VCaP (cell line): ENCODE data around the gene RNGTT.
A peak's percentile ranks its signal among the peaks of the same experiment; 100 is the strongest.

Experiments
- H3K27ac ChIP-seq: fragments of 450-650 bp; 2 replicates; pipeline ENCODE4 v1.5.1; 2017
- CTCF ChIP-seq: fragments of 450-650 bp; conservative IDR thresholded peaks from 2 replicates; pipeline ENCODE4 v1.5.1; 2017; ENCODE audit warnings: mild to moderate bottlenecking, moderate library complexity

RNGTT gene

GRCh38 chr6:88880021-88880420, 83.4 kb downstream of the RNGTT start:
- TF ChIP-seq CTCF = no peak

GRCh38 chr6:88877893-88878292, 85.5 kb downstream of the RNGTT start:
- TF ChIP-seq CTCF = no peak
- H3K27ac ChIP-seq = no peak overlapping the region

More at GRCh38 chr6:88880021-88880420, 83.4 kb downstream of the RNGTT start:
- H3K27ac ChIP-seq = no peak overlapping the region

DNA sequence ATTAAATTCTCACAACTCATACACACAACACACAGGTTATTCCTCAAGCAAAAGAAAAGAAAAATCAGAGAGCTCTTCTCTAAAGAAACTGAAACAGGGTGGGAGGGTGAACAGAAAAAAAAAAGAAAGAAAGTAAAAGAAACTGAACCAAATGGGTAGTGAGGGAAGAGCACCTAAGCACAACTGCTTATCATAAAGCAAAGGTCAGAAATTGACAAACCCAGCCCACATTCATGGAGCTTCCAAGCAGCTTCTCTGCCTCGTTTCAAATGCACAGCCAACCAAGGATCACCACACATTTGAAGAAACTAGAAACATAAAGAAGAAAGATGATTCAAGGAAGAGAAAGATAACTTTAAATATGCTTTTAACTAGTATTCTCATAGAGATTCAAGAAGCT, 90.5 kb downstream of the RNGTT start:
- no peak overlapping the region for H3K27ac ChIP-seq
- TF ChIP-seq CTCF = no peak

DNA sequence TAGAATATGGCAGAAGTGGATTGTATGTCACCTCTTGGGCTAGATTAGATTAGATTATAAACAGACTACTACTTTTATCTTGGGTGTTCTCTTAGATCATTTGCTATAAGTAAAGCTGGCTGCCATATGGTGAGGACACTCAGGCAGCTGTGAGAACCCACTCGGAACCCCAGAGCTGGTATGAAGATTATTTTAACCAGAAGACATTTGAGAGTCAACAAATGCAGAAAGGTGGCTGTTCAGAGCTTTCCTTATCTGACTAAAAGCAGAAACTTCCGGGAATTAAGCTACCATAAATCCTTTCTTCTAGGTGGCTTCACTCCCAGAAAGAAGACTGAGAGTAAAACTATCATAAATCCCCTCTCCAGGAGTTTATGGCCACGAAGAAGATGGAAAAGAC, 91.9 kb downstream of the RNGTT start:
- TF ChIP-seq CTCF = no peak

DNA sequence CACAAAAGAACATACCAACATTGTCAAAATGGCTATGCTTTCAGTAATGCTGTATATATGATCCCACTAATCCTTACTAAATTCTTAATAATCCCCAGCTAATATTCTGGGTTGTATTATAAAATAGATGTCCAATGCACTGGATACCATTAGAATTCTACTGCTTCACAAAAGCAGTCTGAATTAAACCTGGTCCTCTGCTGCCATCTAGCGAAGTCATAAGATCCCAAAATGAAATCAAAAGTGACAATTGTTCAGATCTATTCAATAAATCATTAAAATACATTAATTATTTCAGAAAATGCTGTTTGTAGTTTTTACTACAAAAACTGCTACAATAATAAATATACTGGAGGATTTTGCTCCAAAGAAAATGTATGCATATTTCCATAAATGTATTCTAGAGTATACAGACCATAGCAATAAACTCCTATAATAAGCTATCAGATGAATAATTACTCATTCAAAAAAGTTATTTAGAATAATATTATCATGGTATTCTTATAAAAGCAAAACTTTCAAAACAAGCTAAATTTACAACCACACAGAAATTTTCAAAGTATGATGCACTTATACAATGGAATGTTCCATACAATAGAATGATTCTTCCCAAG, 92.6 kb downstream of the RNGTT start:
- H3K27ac ChIP-seq = no peak overlapping the region
- TF ChIP-seq CTCF = peak; percentile 71

More for the DNA sequence above, 91.9 kb downstream of the RNGTT start:
- no peak overlapping the region for H3K27ac ChIP-seq

GRCh38 chr6:88869263-88870020, 94.0 kb downstream of the RNGTT start:
- TF ChIP-seq CTCF = no peak
- no peak overlapping the region for H3K27ac ChIP-seq

DNA sequence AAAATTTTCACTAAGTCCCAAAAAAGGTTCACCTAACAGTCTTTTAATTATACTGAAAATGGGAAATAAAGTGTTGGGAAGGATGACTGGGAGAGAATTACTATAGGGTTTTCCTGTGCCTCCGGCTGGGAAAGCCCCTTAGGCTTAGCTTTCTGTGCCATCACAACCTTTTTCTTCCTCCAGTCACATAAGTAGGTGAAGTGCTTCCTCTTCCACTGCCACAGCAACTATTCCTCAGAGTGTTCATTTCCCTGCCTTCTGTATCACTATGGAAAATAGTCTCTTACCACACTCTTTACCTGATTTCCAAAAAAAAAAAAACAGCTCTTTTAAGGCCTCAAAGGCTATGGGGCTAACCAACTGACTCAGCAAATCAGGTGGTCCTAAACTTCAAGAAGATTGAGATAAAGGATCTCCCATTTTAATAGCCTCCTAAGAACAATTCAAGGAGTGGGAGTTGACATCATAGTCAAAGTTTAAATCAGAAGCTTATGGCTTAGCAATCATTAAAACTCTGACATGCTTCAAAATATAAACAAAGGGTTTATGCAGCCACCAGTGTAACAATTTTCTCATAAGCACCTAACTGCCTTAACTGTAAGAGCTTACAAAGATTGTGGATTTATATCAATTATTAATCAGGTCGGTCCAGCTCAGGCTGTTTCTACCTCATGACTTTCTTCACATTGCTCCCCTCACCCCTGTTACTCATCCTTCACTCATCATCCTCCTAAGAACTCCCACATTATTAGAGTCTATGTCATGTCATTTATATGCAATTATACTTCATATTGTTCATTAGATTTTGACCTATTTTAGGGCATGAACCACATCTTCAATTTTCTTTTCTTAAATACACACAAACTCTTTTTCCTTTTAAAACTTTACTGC, 95.3 kb downstream of the RNGTT start:
- no peak for TF ChIP-seq CTCF
- H3K27ac ChIP-seq = no peak overlapping the region
